ENCODE results near the gene SP6. TPM values are rescaled to one million over a fixed set of nuclear protein-coding genes. Genes with fewer than 3 reads are reported as not detected.
A peak's percentile ranks its signal among the peaks of the same experiment; 100 is the strongest.

SP6 gene
- total and polyA plus RNA-seq, 2 of the 8 experiments (the other 6 are each of a cell fraction or from before 2014, with no cell fraction given) = 1.2 to 1.5 TPM

- POLR2A ChIA-PET (ENCODE audit: partially characterized antibody) = interaction anchor here (0.7 to 2.8 kb wide), 12 partner anchors 9 to 156 kb away, joined by 3 to 10 read pairs (median 4); partner anchors contain the start of genes OSBPL7, PRR15L, SCRN2 and SP2
- Histone ChIP-seq H3K27ac (ENCODE audit: low read depth, low read length) (no peak overlapping the region), H3K56ac (replicated peaks; ENCODE audit: insufficient read length, low read depth, low read length) (peak overlapping the region; percentile 1)
- no peak for TF ChIP-seq TEAD4 (IDR thresholded peaks at IDR 0.05; ENCODE audit: low read depth, low read length)
Observed at GRCh38 chr17:47831934-47832327, 19.0 kb downstream of the SP6 start.

More at GRCh38 chr17:47831934-47832327, 19.0 kb downstream of the SP6 start:
- H2AFZ ChIP-seq (ENCODE audit: low read length) = no peak overlapping the region
- no peak overlapping the region for H2BK20ac ChIP-seq (ENCODE audit: low read length)
- no peak overlapping the region for H4K8ac ChIP-seq (ENCODE audit: extremely low read depth, insufficient read depth, low read length)
- H2BK15ac ChIP-seq (ENCODE audit: low read length) = no peak overlapping the region
- FAIRE-seq (no peak), DNase-seq (ENCODE audit: low read depth in 1 of 2, low spot score in 2 of 2) (no peak)
- no peak overlapping the region for H2BK120ac ChIP-seq (replicated peaks; ENCODE audit: low read depth, low read length)
- WGBS, 2 experiments (ENCODE audit: extremely low coverage in 1 of 2, insufficient coverage in 1 of 2, insufficient read length in 1 of 2, insufficient replicate concordance in 2 of 2, low coverage in 1 of 2, low lambda C conversion rate in 2 of 2, missing lambda C conversion rate in 1 of 2) = 22% methylated on average over 7 of the region's 7 CpGs; no CpG with 5 or more reads in 1 of the 2 experiments
- H3K79me1 ChIP-seq (ENCODE audit: low read depth, low read length) = no peaks in the 10 kb centered on the region
- CTCF ChIA-PET (ENCODE audit: partially characterized antibody) = interaction anchor here (1.0 to 3.0 kb wide), 8 partner anchors 9 to 114 kb away, joined by 3 to 21 read pairs (median 4); partner anchors contain the start of gene SCRN2
- no peak overlapping the region for H2BK5ac ChIP-seq (ENCODE audit: low read depth, low read length)
- no peak overlapping the region for H4K5ac ChIP-seq (ENCODE audit: insufficient read length, low read depth, low read length)
- H3K18ac ChIP-seq (ENCODE audit: extremely low read depth, low read length) = no peak overlapping the region
- peaks cover 0 to 6% (median 2%) of the 10 kb centered on the region in 4 experiments; a peak in 4 of 7 replicates for H3K4me1 ChIP-seq (replicated peaks in 1 of 4; ENCODE audit: control insufficient read depth in 3 of 4, insufficient read depth in 4 of 4, low read length in 3 of 4)
- H3K14ac ChIP-seq (ENCODE audit: insufficient read length) = no peak overlapping the region
- no peak overlapping the region for H2BK12ac ChIP-seq (ENCODE audit: low read depth, low read length)
- H3K36me3 ChIP-seq (ENCODE audit: control insufficient read depth in 2 of 4, insufficient read depth in 4 of 4, low read length in 3 of 4) = peaks cover 2 to 18% (median 12%) of the 10 kb centered on the region in 4 experiments; a peak in 7 of 8 replicates
- peak overlapping the region in 3 of 4 experiments; percentile 86 to 99 (median 98); a peak in 4 of 8 replicates for H3K4me3 ChIP-seq (ENCODE audit: extremely low read depth in 1 of 4, insufficient read depth in 2 of 4, low read depth in 3 of 4, low read length in 4 of 4)
- no peaks in the 10 kb centered on the region for H3K9me3 ChIP-seq (ENCODE audit: insufficient read depth in 2 of 2, low read depth in 1 of 2, low read length in 1 of 2)
- no peaks in the 10 kb centered on the region for H3K27me3 ChIP-seq (replicated peaks in 1 of 4; ENCODE audit: control insufficient read depth in 3 of 4, extremely low read depth in 1 of 4, insufficient read depth in 3 of 4, low read length in 3 of 4)
- no peak overlapping the region for H3K4ac ChIP-seq (replicated peaks; ENCODE audit: insufficient read length, low read depth, low read length)
- peaks cover 3% of the 10 kb centered on the region; the same call in 1 of the 2 replicates for H3K23me2 ChIP-seq (ENCODE audit: low read depth, low read length)
- no peaks in the 10 kb centered on the region for H4K20me1 ChIP-seq (replicated peaks in 1 of 2; ENCODE audit: control insufficient read depth in 1 of 2, insufficient read depth in 2 of 2, low read length in 2 of 2)
- H3K4me2 ChIP-seq (ENCODE audit: insufficient read depth in 1 of 2, low read depth in 2 of 2, low read length in 2 of 2) = peak overlapping the region; percentile 68 to 93
- no peak overlapping the region for H4K91ac ChIP-seq (replicated peaks; ENCODE audit: insufficient read length, low read length)
- H3K23ac ChIP-seq (ENCODE audit: insufficient read length) = no peak overlapping the region
- H3K79me2 ChIP-seq (ENCODE audit: control insufficient read depth in 1 of 2, insufficient read depth in 2 of 2, low read length in 2 of 2) = peaks cover 2 to 14% of the 10 kb centered on the region in 2 experiments
- H3K9ac ChIP-seq (replicated peaks in 1 of 4; ENCODE audit: extremely low read depth in 1 of 4, low read depth in 3 of 4, low read length in 3 of 4) = no peak overlapping the region
- H2AK5ac ChIP-seq (ENCODE audit: low read depth, low read length) = no peak overlapping the region

Data from H1 (cell line).